Measurements from ENCODE around the gene SYNGR4. TPM values are rescaled to one million over a fixed set of nuclear protein-coding genes. Genes with fewer than 3 reads are reported as not detected.

The SYNGR4 gene
- total RNA-seq, 4 donors from 2014 or later, result not detected

- Histone ChIP-seq H3K4me1 (peaks cover 0 to 17% (median 2%) of the 10 kb centered on the region in 4 donors), H3K27ac (no peak overlapping the region), H3K4me3 (peak overlapping the region in 2 of 4 donors; percentile 13 to 36), H3K27me3 (peaks cover 0 to 67% of the 10 kb centered on the region in 2 donors), H3K9me3 (no peaks in the 10 kb centered on the region), H3K36me3 (no peaks in the 10 kb centered on the region)
- TF ChIP-seq EP300 (IDR thresholded peaks at IDR 0.05) (no peak), POLR2A (IDR thresholded peaks at IDR 0.05) (no peak)
- TF ChIP-seq, protein P1, sequence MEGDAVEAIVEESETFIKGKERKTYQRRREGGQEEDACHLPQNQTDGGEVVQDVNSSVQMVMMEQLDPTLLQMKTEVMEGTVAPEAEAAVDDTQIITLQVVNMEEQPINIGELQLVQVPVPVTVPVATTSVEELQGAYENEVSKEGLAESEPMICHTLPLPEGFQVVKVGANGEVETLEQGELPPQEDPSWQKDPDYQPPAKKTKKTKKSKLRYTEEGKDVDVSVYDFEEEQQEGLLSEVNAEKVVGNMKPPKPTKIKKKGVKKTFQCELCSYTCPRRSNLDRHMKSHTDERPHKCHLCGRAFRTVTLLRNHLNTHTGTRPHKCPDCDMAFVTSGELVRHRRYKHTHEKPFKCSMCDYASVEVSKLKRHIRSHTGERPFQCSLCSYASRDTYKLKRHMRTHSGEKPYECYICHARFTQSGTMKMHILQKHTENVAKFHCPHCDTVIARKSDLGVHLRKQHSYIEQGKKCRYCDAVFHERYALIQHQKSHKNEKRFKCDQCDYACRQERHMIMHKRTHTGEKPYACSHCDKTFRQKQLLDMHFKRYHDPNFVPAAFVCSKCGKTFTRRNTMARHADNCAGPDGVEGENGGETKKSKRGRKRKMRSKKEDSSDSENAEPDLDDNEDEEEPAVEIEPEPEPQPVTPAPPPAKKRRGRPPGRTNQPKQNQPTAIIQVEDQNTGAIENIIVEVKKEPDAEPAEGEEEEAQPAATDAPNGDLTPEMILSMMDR (IDR thresholded peaks at IDR 0.05), result no peak
- 9 to 13% methylated on average over 14 of the region's 14 CpGs for WGBS, 2 donors
- peak; percentile 55 to 74 for DNase-seq (ENCODE audit: low spot score in 2 of 2)
Measured at GRCh38 chr19:48415395-48415794, 51.2 kb downstream of the SYNGR4 start.

- Histone ChIP-seq H3K4me3 (peak overlapping the region in 1 of 4 donors; percentile 36), H3K9me3 (no peaks in the 10 kb centered on the region), H3K36me3 (no peaks in the 10 kb centered on the region), H3K27me3 (peaks cover 0 to 62% of the 10 kb centered on the region in 2 donors), H3K4me1 (peaks cover 0 to 17% (median 2%) of the 10 kb centered on the region in 4 donors), H3K27ac (no peak overlapping the region)
- TF ChIP-seq POLR2A (IDR thresholded peaks at IDR 0.05) (no peak), EP300 (IDR thresholded peaks at IDR 0.05) (no peak)
- TF ChIP-seq, protein P1 (IDR thresholded peaks at IDR 0.05), result no peak
- 26 to 44% methylated on average over 30 of the region's 30 CpGs for WGBS, 2 donors
- DNase-seq (ENCODE audit: low spot score in 2 of 2), result no peak
Measured at GRCh38 chr19:48415806-48416221, 51.6 kb downstream of the SYNGR4 start.

GRCh38 chr19:48417421-48417820, 53.3 kb downstream of the SYNGR4 start:
- Histone ChIP-seq H3K27me3 (peaks cover 0 to 46% of the 10 kb centered on the region in 2 donors), H3K27ac (no peak overlapping the region), H3K9me3 (no peaks in the 10 kb centered on the region), H3K36me3 (no peaks in the 10 kb centered on the region), H3K4me1 (peaks cover 0 to 17% (median 2%) of the 10 kb centered on the region in 4 donors), H3K4me3 (no peak overlapping the region)
- no peak for DNase-seq (ENCODE audit: low spot score in 2 of 2)
- TF ChIP-seq EP300 (IDR thresholded peaks at IDR 0.05) (no peak), POLR2A (IDR thresholded peaks at IDR 0.05) (no peak)
- TF ChIP-seq, protein P1 (IDR thresholded peaks at IDR 0.05), result no peak
- 64 to 68% methylated on average over 7 of the region's 7 CpGs for WGBS, 2 donors

DNA sequence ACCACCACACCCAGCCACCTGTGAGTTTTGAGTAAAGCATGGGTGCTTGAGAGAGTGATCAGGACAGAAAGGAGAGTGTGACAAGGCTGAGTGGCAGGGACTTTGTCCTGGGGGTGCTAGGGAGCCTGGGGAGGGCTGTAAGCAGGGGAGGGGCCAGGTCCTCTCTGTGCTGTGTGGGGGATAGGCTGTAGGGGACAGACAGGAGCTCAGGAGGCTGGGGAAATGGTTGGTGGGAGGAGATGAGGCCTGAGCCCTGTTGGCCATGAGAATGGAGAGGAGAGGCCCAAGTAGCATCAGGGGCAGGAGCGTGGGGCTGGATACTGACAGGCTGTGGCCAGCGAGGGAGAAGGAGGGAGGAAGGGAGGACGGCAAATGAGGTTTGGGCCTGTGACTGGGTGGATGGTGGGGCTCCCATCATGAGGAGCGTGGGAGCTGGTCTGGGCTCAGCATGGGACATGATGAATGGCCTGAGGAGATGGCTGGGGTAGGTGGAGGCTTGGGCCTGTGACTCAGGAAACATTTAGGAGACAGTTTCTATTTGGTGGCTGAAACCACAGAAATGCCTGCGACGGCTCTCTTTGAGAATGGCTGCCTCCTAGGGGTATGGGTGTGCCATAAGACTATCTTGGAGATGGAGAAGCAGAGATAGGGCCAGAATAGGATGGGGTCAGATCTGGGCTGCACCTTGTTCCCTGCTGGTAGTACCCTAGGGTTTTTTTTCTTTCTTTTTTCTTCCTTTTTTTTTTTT, 54.3 kb downstream of the SYNGR4 start:
- WGBS, 2 donors, result 71 to 78% methylated on average over 6 of the region's 6 CpGs
- no peak for TF ChIP-seq POLR2A (IDR thresholded peaks at IDR 0.05)
- TF ChIP-seq EP300 (IDR thresholded peaks at IDR 0.05), result no peak
- TF ChIP-seq, protein P1 (IDR thresholded peaks at IDR 0.05), result no peak
- no peaks in the 10 kb centered on the region for H3K36me3 ChIP-seq
- peaks cover 0 to 17% (median 2%) of the 10 kb centered on the region in 4 donors for H3K4me1 ChIP-seq
- no peaks in the 10 kb centered on the region for H3K9me3 ChIP-seq
- no peak overlapping the region for H3K4me3 ChIP-seq
- DNase-seq (ENCODE audit: low spot score in 2 of 2), result no peak
- H3K27ac ChIP-seq, result no peak overlapping the region
- H3K27me3 ChIP-seq, result peaks cover 0 to 42% of the 10 kb centered on the region in 2 donors

- H3K27me3 ChIP-seq, result peaks cover 0 to 34% of the 10 kb centered on the region in 2 donors
- no peak for TF ChIP-seq POLR2A (IDR thresholded peaks at IDR 0.05)
- TF ChIP-seq, protein P1 (IDR thresholded peaks at IDR 0.05), result no peak
- no peak for TF ChIP-seq EP300 (IDR thresholded peaks at IDR 0.05)
- no peaks in the 10 kb centered on the region for H3K36me3 ChIP-seq
- no peak for DNase-seq (ENCODE audit: low spot score in 2 of 2)
- no peak overlapping the region for H3K4me3 ChIP-seq
- no peaks in the 10 kb centered on the region for H3K9me3 ChIP-seq
- H3K4me1 ChIP-seq, result peaks cover 0 to 13% (median 2%) of the 10 kb centered on the region in 4 donors
- no peak overlapping the region for H3K27ac ChIP-seq
- 63% methylated on average over 31 of the region's 31 CpGs for WGBS, 2 donors
Measured at GRCh38 chr19:48419158-48419920, 55.2 kb downstream of the SYNGR4 start.
